ENCODE results near the gene MUS81. TPM values are rescaled to one million over a fixed set of nuclear protein-coding genes. Genes with fewer than 3 reads are reported as not detected.

The MUS81 gene
- total and polyA plus RNA-seq, 2 of the 4 experiments (the other 2 are of a cell fraction), result 23.7 to 47.9 TPM

DNA sequence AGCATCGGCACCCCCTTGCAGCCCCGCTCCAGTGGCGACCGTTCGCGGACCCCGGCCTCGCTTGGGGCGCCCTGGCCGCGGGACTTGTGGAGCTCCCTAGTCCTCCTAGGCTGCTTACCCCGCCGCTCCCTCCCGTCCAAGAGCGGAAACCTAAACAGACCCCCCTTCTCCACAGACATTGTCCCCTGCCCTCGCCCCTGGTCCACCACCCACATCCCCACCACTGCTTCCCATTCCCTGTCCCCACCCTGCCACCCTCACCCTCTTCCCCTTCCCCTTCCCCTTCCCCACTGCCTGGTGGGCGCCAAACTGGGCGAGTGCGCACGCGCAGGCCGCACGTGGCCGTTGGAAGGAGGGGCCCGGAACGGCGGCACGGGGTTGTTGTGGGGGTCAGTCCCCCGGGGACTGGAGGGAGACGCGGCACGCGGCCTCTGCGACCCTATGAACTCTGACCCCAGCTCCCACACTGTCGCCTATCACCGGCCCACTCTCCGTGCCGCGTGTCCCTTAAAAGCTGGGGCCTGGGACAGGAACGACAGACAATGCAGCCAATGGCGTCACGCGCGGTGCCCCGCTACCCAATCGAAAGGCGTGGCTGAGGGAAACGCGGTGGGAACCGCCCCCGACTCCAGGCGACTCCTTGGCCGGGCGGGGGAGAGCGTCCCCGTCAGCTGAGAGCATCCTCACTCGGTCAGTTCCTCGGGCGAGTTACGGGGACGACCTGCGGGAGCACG is 26.8 kb upstream of the MUS81 start, which contains the start of gene SNX32:
Gene SNX32, plus strand, starts transcription at position 667 of the 734 bp plus-strand sequence. CDS start 103 bp downstream, outside the sequence.
- no peaks in the 10 kb centered on the region for H3K36me3 ChIP-seq (ENCODE audit: control insufficient read depth, insufficient read depth, low read length)
- H3K27ac ChIP-seq (ENCODE audit: insufficient read depth, low read length), result peak within 1 kb of the TSS; percentile 28; the same call in 1 of the 2 replicates
- H3K4me1 ChIP-seq (ENCODE audit: control insufficient read depth, insufficient read depth, low read length), result peaks cover 3% of the 10 kb centered on the region
- peak within 1 kb of the TSS; percentile 81 for H3K14ac ChIP-seq (replicated peaks; ENCODE audit: low read depth, low read length)
- DNase-seq (peak; percentile 90), ATAC-seq (ENCODE audit: low read depth) (peak; percentile 100)
- peaks cover 21% of the 10 kb centered on the region for H3K9me1 ChIP-seq (ENCODE audit: insufficient read depth, low read length)
- peak within 1 kb of the TSS; percentile 86 for H3K23ac ChIP-seq (ENCODE audit: low read depth, low read length)
- H3K4me3 ChIP-seq (ENCODE audit: insufficient read depth, low read depth, low read length), result peak within 1 kb of the TSS; percentile 57
- H3K56ac ChIP-seq (ENCODE audit: extremely low read depth, insufficient read depth, low read length), result peak within 1 kb of the TSS; percentile 36; the same call in 1 of the 2 replicates
- H2BK120ac ChIP-seq (ENCODE audit: low read depth, low read length), result peak within 1 kb of the TSS; percentile 63; the same call in 1 of the 2 replicates
- peak within 1 kb of the TSS; percentile 63 for H3K18ac ChIP-seq (ENCODE audit: low read depth, low read length)
- H3K9me3 ChIP-seq (ENCODE audit: control insufficient read depth, insufficient read depth, low read length), result no peaks in the 10 kb centered on the region
- in situ Hi-C loops (cut with MboI; ENCODE audit: low sequenced_read_pairs) (no loop called here), intact Hi-C loops (cut with micrococcal nuclease) (no loop called here), dilution Hi-C loops (cut with HindIII; ENCODE audit: low sequenced_read_pairs, unreplicated experiment) (no loop called here)
- peak within 1 kb of the TSS; percentile 71 for H2BK5ac ChIP-seq (ENCODE audit: low read depth, low read length, poor library complexity, severe bottlenecking)
- H2BK15ac ChIP-seq (ENCODE audit: low read depth, low read length), result peak within 1 kb of the TSS; percentile 64; the same call in 1 of the 3 replicates
- H3K9ac ChIP-seq (ENCODE audit: low read depth, low read length), result peak within 1 kb of the TSS; percentile 59
- H3K79me1 ChIP-seq (ENCODE audit: low read depth in 1 of 2, low read length in 2 of 2), result peaks cover 6 to 12% of the 10 kb centered on the region in 2 experiments; a peak in 2 of 4 replicates
- POLR2A ChIA-PET (ENCODE audit: unreplicated experiment), result interaction anchor here (0.5 kb wide), 1 partner anchor 179 kb away, joined by 7 read pairs; no protein-coding TSS in a partner anchor
- peak within 1 kb of the TSS; percentile 69 for H4K5ac ChIP-seq (ENCODE audit: low read depth, low read length)
- WGBS, 2 experiments (ENCODE audit: extremely low coverage in 2 of 2, insufficient read length in 1 of 2), result 2% methylated on average over 34 of the region's 63 CpGs; no CpG with 5 or more reads in 1 of the 2 experiments
- H4K8ac ChIP-seq (ENCODE audit: low read depth in 2 of 2, low read length in 2 of 2), result peak within 1 kb of the TSS; percentile 72 to 98
- peak within 1 kb of the TSS; percentile 66; the same call in 1 of the 2 replicates for H4K91ac ChIP-seq (ENCODE audit: insufficient read depth, low read depth, low read length)
- no peaks in the 10 kb centered on the region for H4K20me1 ChIP-seq (ENCODE audit: insufficient read depth, low read length)
- peak within 1 kb of the TSS; percentile 96 for H2AK9ac ChIP-seq (replicated peaks; ENCODE audit: low read depth, low read length, poor library complexity)
- H2AK5ac ChIP-seq (ENCODE audit: low read depth, low read length), result peak within 1 kb of the TSS; percentile 85
- H2BK20ac ChIP-seq (ENCODE audit: low read depth, low read length), result peak within 1 kb of the TSS; percentile 32; the same call in 1 of the 2 replicates
- peaks cover 16% of the 10 kb centered on the region for H3K27me3 ChIP-seq (ENCODE audit: control insufficient read depth, insufficient read depth, low read length)
- peak within 1 kb of the TSS; percentile 98 for H2AFZ ChIP-seq (replicated peaks; ENCODE audit: low read length, poor library complexity)
- BruUV-seq (replicated peaks), result no TSS peak
- H3K4ac ChIP-seq (ENCODE audit: low read depth, low read length), result peak within 1 kb of the TSS; percentile 81
- peak within 1 kb of the TSS; percentile 84 for H3K4me2 ChIP-seq (ENCODE audit: low read depth, low read length)
- CTCF ChIA-PET, result no interaction called here
- TF ChIP-seq, protein P1, sequence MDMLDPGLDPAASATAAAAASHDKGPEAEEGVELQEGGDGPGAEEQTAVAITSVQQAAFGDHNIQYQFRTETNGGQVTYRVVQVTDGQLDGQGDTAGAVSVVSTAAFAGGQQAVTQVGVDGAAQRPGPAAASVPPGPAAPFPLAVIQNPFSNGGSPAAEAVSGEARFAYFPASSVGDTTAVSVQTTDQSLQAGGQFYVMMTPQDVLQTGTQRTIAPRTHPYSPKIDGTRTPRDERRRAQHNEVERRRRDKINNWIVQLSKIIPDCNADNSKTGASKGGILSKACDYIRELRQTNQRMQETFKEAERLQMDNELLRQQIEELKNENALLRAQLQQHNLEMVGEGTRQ (IDR thresholded peaks at IDR 0.05; ENCODE audit: low read depth, low read length), result peak; percentile 87
- TF ChIP-seq FOS (IDR thresholded peaks at IDR 0.05; ENCODE audit: low read depth, low read length), result peak; percentile 76; the same call in 1 of the 2 replicates
- peak; percentile 60 for TF ChIP-seq BHLHE40 (IDR thresholded peaks at IDR 0.05; ENCODE audit: low read depth, low read length)
- TF ChIP-seq CEBPB (IDR thresholded peaks at IDR 0.05; ENCODE audit: low read depth, low read length), result no peak
- TF ChIP-seq RCOR1 (IDR thresholded peaks at IDR 0.05; ENCODE audit: insufficient replicate concordance, low read length), result no peak
- no peak for TF ChIP-seq MAFK (IDR thresholded peaks at IDR 0.05; ENCODE audit: low read depth, low read length)
- no peak for TF ChIP-seq RAD21 (IDR thresholded peaks at IDR 0.05; ENCODE audit: low read length)
- TF ChIP-seq MAZ (IDR thresholded peaks at IDR 0.05; ENCODE audit: borderline replicate concordance, low read depth, low read length), result peak; percentile 97
- no peak for TF ChIP-seq NFE2L2 (IDR thresholded peaks at IDR 0.05; ENCODE audit: low read depth, low read length)
- TF ChIP-seq RFX5 (IDR thresholded peaks at IDR 0.05; ENCODE audit: low read depth, low read length), result no peak
- peak; percentile 40; the same call in 1 of the 2 replicates for TF ChIP-seq MXI1 (IDR thresholded peaks at IDR 0.05; ENCODE audit: borderline replicate concordance, low read depth, low read length)
- TF ChIP-seq, protein P2, sequence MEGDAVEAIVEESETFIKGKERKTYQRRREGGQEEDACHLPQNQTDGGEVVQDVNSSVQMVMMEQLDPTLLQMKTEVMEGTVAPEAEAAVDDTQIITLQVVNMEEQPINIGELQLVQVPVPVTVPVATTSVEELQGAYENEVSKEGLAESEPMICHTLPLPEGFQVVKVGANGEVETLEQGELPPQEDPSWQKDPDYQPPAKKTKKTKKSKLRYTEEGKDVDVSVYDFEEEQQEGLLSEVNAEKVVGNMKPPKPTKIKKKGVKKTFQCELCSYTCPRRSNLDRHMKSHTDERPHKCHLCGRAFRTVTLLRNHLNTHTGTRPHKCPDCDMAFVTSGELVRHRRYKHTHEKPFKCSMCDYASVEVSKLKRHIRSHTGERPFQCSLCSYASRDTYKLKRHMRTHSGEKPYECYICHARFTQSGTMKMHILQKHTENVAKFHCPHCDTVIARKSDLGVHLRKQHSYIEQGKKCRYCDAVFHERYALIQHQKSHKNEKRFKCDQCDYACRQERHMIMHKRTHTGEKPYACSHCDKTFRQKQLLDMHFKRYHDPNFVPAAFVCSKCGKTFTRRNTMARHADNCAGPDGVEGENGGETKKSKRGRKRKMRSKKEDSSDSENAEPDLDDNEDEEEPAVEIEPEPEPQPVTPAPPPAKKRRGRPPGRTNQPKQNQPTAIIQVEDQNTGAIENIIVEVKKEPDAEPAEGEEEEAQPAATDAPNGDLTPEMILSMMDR (conservative IDR thresholded peaks at IDR 0.05; ENCODE audit: low read depth, low read length), result no peak
- TF ChIP-seq, protein P3, sequence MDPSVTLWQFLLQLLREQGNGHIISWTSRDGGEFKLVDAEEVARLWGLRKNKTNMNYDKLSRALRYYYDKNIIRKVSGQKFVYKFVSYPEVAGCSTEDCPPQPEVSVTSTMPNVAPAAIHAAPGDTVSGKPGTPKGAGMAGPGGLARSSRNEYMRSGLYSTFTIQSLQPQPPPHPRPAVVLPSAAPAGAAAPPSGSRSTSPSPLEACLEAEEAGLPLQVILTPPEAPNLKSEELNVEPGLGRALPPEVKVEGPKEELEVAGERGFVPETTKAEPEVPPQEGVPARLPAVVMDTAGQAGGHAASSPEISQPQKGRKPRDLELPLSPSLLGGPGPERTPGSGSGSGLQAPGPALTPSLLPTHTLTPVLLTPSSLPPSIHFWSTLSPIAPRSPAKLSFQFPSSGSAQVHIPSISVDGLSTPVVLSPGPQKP (IDR thresholded peaks at IDR 0.05; ENCODE audit: borderline replicate concordance, low read depth, low read length), result no peak
- no peak for TF ChIP-seq POLR2A (IDR thresholded peaks at IDR 0.05; ENCODE audit: low read depth, low read length)

Data from IMR-90 (cell line).